ENCODE measurements around the gene GSN. TPM values are rescaled to one million over a fixed set of nuclear protein-coding genes. Genes with fewer than 3 reads are reported as not detected.

GSN gene
- total RNA-seq: 106 and 270 TPM in 2 replicates

DNA sequence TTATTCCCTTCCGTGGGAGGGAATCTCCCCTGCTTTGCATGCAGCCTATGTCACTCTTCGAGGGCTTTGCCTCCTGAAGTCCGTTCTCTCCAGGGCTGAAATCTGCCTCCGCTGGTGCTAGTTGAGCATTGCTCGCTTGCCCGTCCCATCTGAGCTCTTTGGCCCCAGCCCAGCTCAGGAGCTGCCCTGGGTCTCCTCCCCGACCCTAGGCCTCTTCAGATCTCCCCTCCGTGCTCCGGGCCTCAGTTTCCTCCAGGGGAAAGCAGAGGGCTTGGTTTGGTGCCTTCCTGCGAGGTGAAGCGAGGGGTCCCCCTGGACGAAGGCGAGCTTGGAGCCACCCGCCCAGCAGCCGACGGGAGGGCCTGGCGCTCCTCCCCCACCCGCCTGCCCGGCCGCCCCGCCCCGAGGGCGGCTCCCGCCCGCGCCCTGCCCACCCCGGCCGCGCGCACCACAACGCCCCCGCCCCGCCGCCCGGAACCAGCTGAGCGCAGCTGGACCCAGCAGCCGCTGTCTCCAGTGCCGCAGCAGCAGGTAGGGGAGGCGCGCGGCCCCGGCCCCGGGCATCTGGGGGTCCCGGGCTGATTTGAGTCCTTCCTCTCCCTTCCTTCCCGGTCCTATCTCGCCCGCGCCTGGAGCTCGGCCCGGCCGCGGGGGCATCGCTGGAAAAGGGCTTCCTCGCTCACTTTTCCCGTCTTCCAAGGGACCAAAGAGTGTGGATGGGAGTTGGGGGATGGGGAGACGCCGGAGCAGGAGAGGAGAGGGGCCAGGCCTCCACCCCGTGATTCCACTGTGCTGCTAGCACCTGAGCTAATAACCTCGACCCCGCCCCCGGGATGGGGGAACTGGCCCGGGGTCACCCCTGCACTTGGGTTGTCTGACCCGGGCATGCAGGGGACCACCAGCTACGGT lies at the start of gene GSN:
GSN (plus strand) TSS at position 474 of the 909 bp plus-strand sequence. CDS start 33,810 bp downstream, outside the sequence.

DNA sequence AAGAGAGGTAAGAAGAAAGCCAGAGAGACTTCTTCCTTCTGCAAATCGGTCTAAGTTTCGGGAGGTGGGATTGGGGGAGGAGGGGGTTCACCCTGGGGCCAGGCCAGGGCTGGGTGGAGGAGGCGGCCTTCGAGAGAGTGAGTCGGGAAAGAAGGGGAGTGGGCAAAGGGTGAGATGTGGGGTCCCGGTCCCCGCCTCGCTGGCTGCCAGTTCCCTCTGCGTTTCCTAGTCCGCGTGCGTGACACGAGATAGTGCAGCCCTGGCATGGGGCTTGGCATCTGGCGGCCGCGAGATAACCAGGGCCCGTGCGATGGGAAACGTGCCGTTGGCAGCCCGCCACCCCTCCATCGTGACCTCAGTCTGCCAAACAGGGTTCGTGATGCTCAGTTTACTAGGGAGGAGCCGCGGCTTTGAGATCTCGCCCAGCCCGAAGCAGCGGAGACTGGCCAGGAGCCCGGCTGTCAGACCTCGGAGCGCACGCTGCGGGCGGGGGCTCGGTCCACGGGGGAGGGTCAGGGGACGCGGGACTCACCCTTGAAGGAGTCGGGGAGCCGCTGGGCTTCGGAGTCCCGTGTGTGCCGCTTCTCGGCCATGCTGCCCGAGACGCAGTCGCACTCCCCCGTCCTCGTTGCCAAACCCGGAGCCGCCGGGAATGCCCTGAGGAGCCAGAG lies 101.8 kb downstream of the GSN start, which contains the start of gene STOM:
STOM (minus strand) TSS at position 656 of the 671 bp plus-strand sequence; CDS start at position 593, 63 bp downstream.

Other genes starting within 250 kb of the GSN start
- gene C5, start 217.9 kb upstream of the GSN start, total RNA-seq: 0.62 and 0.68 TPM in 2 replicates
- gene CNTRL, start 193.2 kb upstream of the GSN start, total RNA-seq: 7.0 and 11.9 TPM in 2 replicates
- gene RAB14, start 66.3 kb upstream of the GSN start, total RNA-seq: 21.5 and 24.1 TPM in 2 replicates
- gene STOM, start 102.1 kb downstream of the GSN start, total RNA-seq: 87.2 and 99.7 TPM in 2 replicates
- not detected in 2 replicates for gene GGTA1, start 231.7 kb downstream of the GSN start, total RNA-seq